H1 (cell line): ENCODE data around the gene NR1H2. TPM values are rescaled to one million over a fixed set of nuclear protein-coding genes. Genes with fewer than 3 reads are reported as not detected.

Source experiments
- CTCF ChIA-PET: fragments of 300-600 bp; sonication (Branson Sonifier 250); formaldehyde crosslinking; loops from one replicate; lab custom pipeline; 2021; ENCODE audit not compliant: partially characterized antibody; lab: Charles Lee
- POLR2A ChIA-PET: fragments of 300-600 bp; sonication (Branson Sonifier 250); formaldehyde crosslinking; loops from one replicate; lab custom pipeline; 2021; ENCODE audit warnings: inconsistent platforms; ENCODE audit not compliant: partially characterized antibody; lab: Charles Lee
- DNase-seq, 2 experiments: peaks; one replicate each; pipeline versions ENCODE4 v3.0.0 to v3.0.0-alpha.2; 2010 to 2022; ENCODE audit warnings: low spot score in 2 of 2, low read depth in 1 of 2, mixed read lengths in 1 of 2
- FAIRE-seq: peaks from 2 replicates; lab custom pipeline; 2011; peaks lifted over from hg19 to GRCh38; lab: Jason Lieb, UNC
- H2AFZ ChIP-seq: 2 replicates; pipeline ENCODE4 v1.8.1; 2012; ENCODE audit warnings: low read length, inconsistent platforms
- H2AK5ac ChIP-seq: 2 replicates; pipeline ENCODE4 v1.6.1; 2013; ENCODE audit warnings: low read depth, low read length
- H2BK120ac ChIP-seq: replicated peaks from 2 replicates; pipeline ENCODE3; 2013; ENCODE audit warnings: low read depth, low read length, inconsistent platforms
- H2BK12ac ChIP-seq: 2 replicates; pipeline ENCODE4 v1.6.1; 2013; ENCODE audit warnings: low read depth, low read length
- H2BK15ac ChIP-seq: 2 replicates; pipeline ENCODE4 v1.6.1; 2013; ENCODE audit warnings: low read length
- H2BK20ac ChIP-seq: 2 replicates; pipeline ENCODE4 v1.6.1; 2013; ENCODE audit warnings: low read length
- H2BK5ac ChIP-seq: 2 replicates; pipeline ENCODE4 v1.6.1; 2013; ENCODE audit warnings: low read depth, low read length
- H3K14ac ChIP-seq: 2 replicates; pipeline ENCODE4 v1.6.1; 2013; ENCODE audit warnings: inconsistent platforms; ENCODE audit not compliant: insufficient read length
- H3K18ac ChIP-seq: 2 replicates; pipeline ENCODE4 v1.6.1; 2013; ENCODE audit warnings: low read length; ENCODE audit errors: extremely low read depth
- H3K23ac ChIP-seq: 2 replicates; pipeline ENCODE4 v1.6.1; 2013; ENCODE audit warnings: inconsistent platforms; ENCODE audit not compliant: insufficient read length
- H3K23me2 ChIP-seq: 2 replicates; pipeline ENCODE4 v1.6.1; 2013; ENCODE audit warnings: low read depth, low read length
- H3K27ac ChIP-seq: 2 replicates; pipeline ENCODE4 v1.6.1; 2011; ENCODE audit warnings: low read depth, low read length, inconsistent platforms
- H3K27me3 ChIP-seq, 4 experiments: replicated peaks in 1 of 4; 1 replicate in 1 of 4; 2 replicates in 3 of 4; pipeline versions ENCODE4 v1.6.1 to v1.8.1; 2011 to 2013; ENCODE audit warnings: low read length in 3 of 4, mild to moderate bottlenecking in 3 of 4, inconsistent platforms in 2 of 4, mixed read lengths in 2 of 4, moderate library complexity in 1 of 4; ENCODE audit not compliant: control insufficient read depth in 3 of 4, insufficient read depth in 3 of 4; ENCODE audit errors: extremely low read depth in 1 of 4
- H3K36me3 ChIP-seq, 4 experiments: 2 replicates each; pipeline versions ENCODE4 v1.6.1 to v1.8.1; 2011 to 2013; ENCODE audit warnings: mild to moderate bottlenecking in 4 of 4, low read length in 3 of 4, moderate library complexity in 2 of 4, control low read depth in 1 of 4, inconsistent platforms in 1 of 4; ENCODE audit not compliant: insufficient read depth in 4 of 4, control insufficient read depth in 2 of 4
- H3K4ac ChIP-seq: replicated peaks from 2 replicates; pipeline ENCODE3; 2013; ENCODE audit warnings: low read length, low read depth, mixed read lengths, inconsistent platforms; ENCODE audit not compliant: insufficient read length
- H3K4me1 ChIP-seq, 4 experiments: replicated peaks in 1 of 4; 1 replicate in 1 of 4; 2 replicates in 3 of 4; pipeline versions ENCODE4 v1.6.1 to v1.8.1; 2011 to 2013; ENCODE audit warnings: low read length in 3 of 4, inconsistent platforms in 2 of 4, mixed read lengths in 1 of 4; ENCODE audit not compliant: insufficient read depth in 4 of 4, control insufficient read depth in 3 of 4
- H3K4me2 ChIP-seq, 2 experiments: 2 replicates each; pipeline versions ENCODE4 v1.6.1 to v1.8.1; 2011 to 2013; ENCODE audit warnings: low read depth in 2 of 2, low read length in 2 of 2, control low read depth in 1 of 2, inconsistent platforms in 1 of 2, mild to moderate bottlenecking in 1 of 2; ENCODE audit not compliant: insufficient read depth in 1 of 2
- H3K4me3 ChIP-seq, 4 experiments: fragments of 200-600, 300-600 bp in 1 of 4; sonication (generic), shearing (Covaris generic), sonication (Bioruptor Twin) in 1 of 4; 2 replicates each; pipeline versions ENCODE4 v1.5.1 to v1.8.1; 2011 to 2016; ENCODE audit warnings: low read length in 4 of 4, low read depth in 3 of 4, control low read depth in 2 of 4, inconsistent platforms in 2 of 4, mild to moderate bottlenecking in 2 of 4, mixed read lengths in 1 of 4, moderate library complexity in 1 of 4; ENCODE audit not compliant: insufficient read depth in 2 of 4; ENCODE audit errors: extremely low read depth in 1 of 4
- H3K56ac ChIP-seq: replicated peaks from 2 replicates; pipeline ENCODE3; 2013; ENCODE audit warnings: low read depth, mild to moderate bottlenecking, mixed read lengths, low read length, inconsistent platforms; ENCODE audit not compliant: insufficient read length
- H3K79me1 ChIP-seq: 2 replicates; pipeline ENCODE4 v1.6.1; 2013; ENCODE audit warnings: low read depth, low read length, control low read depth
- H3K79me2 ChIP-seq, 2 experiments: 2 replicates each; pipeline versions ENCODE4 v1.6.1 to v1.8.1; 2012 to 2013; ENCODE audit warnings: low read length in 2 of 2, mild to moderate bottlenecking in 2 of 2, inconsistent platforms in 1 of 2; ENCODE audit not compliant: insufficient read depth in 2 of 2, control insufficient read depth in 1 of 2
- H3K9ac ChIP-seq, 4 experiments: replicated peaks in 1 of 4; 1 replicate in 1 of 4; 2 replicates in 3 of 4; pipeline versions ENCODE4 v1.6.1 to v1.8.1; 2011 to 2013; ENCODE audit warnings: low read depth in 3 of 4, low read length in 3 of 4, control low read depth in 2 of 4, mild to moderate bottlenecking in 2 of 4, moderate library complexity in 2 of 4, inconsistent platforms in 1 of 4; ENCODE audit errors: extremely low read depth in 1 of 4
- H3K9me3 ChIP-seq, 2 experiments: 2 replicates each; pipeline versions ENCODE4 v1.6.1 to v1.8.1; 2012 to 2013; ENCODE audit warnings: mild to moderate bottlenecking in 2 of 2, moderate library complexity in 2 of 2, control low read depth in 1 of 2, inconsistent platforms in 1 of 2, low read depth in 1 of 2, low read length in 1 of 2, mixed read lengths in 1 of 2; ENCODE audit not compliant: insufficient read depth in 2 of 2
- H4K20me1 ChIP-seq, 2 experiments: replicated peaks in 1 of 2; 2 replicates each; pipeline versions ENCODE3 to v1.8.1; 2011 to 2013; ENCODE audit warnings: inconsistent platforms in 2 of 2, low read length in 2 of 2, mild to moderate bottlenecking in 1 of 2; ENCODE audit not compliant: insufficient read depth in 2 of 2, control insufficient read depth in 1 of 2
- H4K5ac ChIP-seq: 2 replicates; pipeline ENCODE4 v1.6.1; 2013; ENCODE audit warnings: low read length, low read depth, mixed read lengths, inconsistent platforms; ENCODE audit not compliant: insufficient read length
- H4K8ac ChIP-seq: 2 replicates; pipeline ENCODE4 v1.8.0; 2013; ENCODE audit warnings: mild to moderate bottlenecking, moderate library complexity, low read length, inconsistent platforms; ENCODE audit not compliant: insufficient read depth; ENCODE audit errors: extremely low read depth
- H4K91ac ChIP-seq: replicated peaks from 2 replicates; pipeline ENCODE3; 2013; ENCODE audit warnings: low read length, mixed read lengths, inconsistent platforms; ENCODE audit not compliant: insufficient read length
- CBX8 ChIP-seq: fragments of 300-800, 300-1000 bp; sonication (generic); IDR thresholded peaks from 2 replicates; pipeline ENCODE4 v1.7.1; 2016; ENCODE audit warnings: low read depth, low read length, borderline replicate concordance
- EZH2 ChIP-seq: fragments of 200-600 bp; sonication (generic); IDR thresholded peaks from 2 replicates; pipeline ENCODE4 v1.7.1; 2012; ENCODE audit warnings: low read depth, mild to moderate bottlenecking, moderate library complexity, low read length, inconsistent platforms; ENCODE audit not compliant: severe bottlenecking
- GABPA ChIP-seq: IDR thresholded peaks from 2 replicates; pipeline ENCODE4 v1.6.1; 2011; ENCODE audit warnings: mild to moderate bottlenecking, low read length, moderate library complexity, borderline replicate concordance; ENCODE audit not compliant: insufficient read depth
- HDAC6 ChIP-seq: IDR thresholded peaks from one replicate; pipeline ENCODE4 v1.7.1; 2012; ENCODE audit warnings: low read depth, mild to moderate bottlenecking, inconsistent platforms, low read length, moderate library complexity
- NRF1 ChIP-seq: IDR thresholded peaks from 2 replicates; pipeline ENCODE4 v1.6.1; 2011; ENCODE audit warnings: mild to moderate bottlenecking, low read depth, low read length, improper control_type of control experiment
- RBBP5 ChIP-seq: IDR thresholded peaks from 2 replicates; pipeline ENCODE4 v1.7.1; 2012; ENCODE audit warnings: low read depth, mild to moderate bottlenecking, inconsistent platforms, low read length, moderate library complexity, borderline replicate concordance
- SP1 ChIP-seq: IDR thresholded peaks from 2 replicates; pipeline ENCODE4 v1.6.1; 2011; ENCODE audit warnings: low read depth, low read length
- SRF ChIP-seq: IDR thresholded peaks from 2 replicates; pipeline ENCODE4 v1.6.1; 2011; ENCODE audit warnings: mild to moderate bottlenecking, low read depth, low read length, moderate library complexity
- TAF7 ChIP-seq: optimal IDR thresholded peaks from 2 replicates; pipeline ENCODE3; 2011; ENCODE audit warnings: low read depth, mild to moderate bottlenecking, inconsistent platforms, low read length, moderate library complexity, borderline replicate concordance
- TBP ChIP-seq: IDR thresholded peaks from 2 replicates; pipeline ENCODE4 v1.6.1; 2011; ENCODE audit warnings: low read depth, low read length, improper control_type of control experiment
- ZNF274 ChIP-seq: IDR thresholded peaks from 2 replicates; pipeline ENCODE4 v1.7.0; 2012; ENCODE audit warnings: low read length, borderline replicate concordance; ENCODE audit errors: extremely low read depth
- polyA plus RNA-seq, 7 experiments: library from polyadenylated mRNA; depleted of rRNA in 3 of 7; stranded (reverse) in 5 of 7; unstranded in 2 of 7; fragments of >200 nt in 5 of 7; fragments of 200-250 nt in 2 of 7; gene quantifications; 1 replicate in 5 of 7; 2 replicates in 1 of 7; 4 replicates in 1 of 7; pipeline versions ENCODE4 v1.2.1 to v1.2.3, GENCODE V29; 2011 to 2013; ENCODE audit warnings: missing spikeins in 2 of 7, mixed read lengths in 2 of 7
- total RNA-seq: library from RNA; stranded (reverse); fragmentation: NEBNext Ultra II Directional; extraction: Animal tissue kit (Norgen Biotek cat#: 25700); gene quantifications from 2 replicates; pipeline ENCODE4 v1.2.1, GENCODE V29; 2021
- TF ChIP-seq, protein P1 (sequence below), 3 experiments: IDR thresholded peaks; 1 replicate in 2 of 3; 2 replicates in 1 of 3; pipeline versions ENCODE4 v1.5.1 to v1.6.1; 2011; ENCODE audit warnings: low read length in 3 of 3, mild to moderate bottlenecking in 3 of 3, inconsistent platforms in 2 of 3, low read depth in 1 of 3, moderate library complexity in 1 of 3; ENCODE audit not compliant: insufficient read depth in 1 of 3; ENCODE audit errors: control extremely low read depth in 1 of 3

The NR1H2 gene
- total and polyA plus RNA-seq, 2 of the 8 experiments (the other 6 are each of a cell fraction or from before 2014, with no cell fraction given), result 40.3 to 47.5 TPM

DNA sequence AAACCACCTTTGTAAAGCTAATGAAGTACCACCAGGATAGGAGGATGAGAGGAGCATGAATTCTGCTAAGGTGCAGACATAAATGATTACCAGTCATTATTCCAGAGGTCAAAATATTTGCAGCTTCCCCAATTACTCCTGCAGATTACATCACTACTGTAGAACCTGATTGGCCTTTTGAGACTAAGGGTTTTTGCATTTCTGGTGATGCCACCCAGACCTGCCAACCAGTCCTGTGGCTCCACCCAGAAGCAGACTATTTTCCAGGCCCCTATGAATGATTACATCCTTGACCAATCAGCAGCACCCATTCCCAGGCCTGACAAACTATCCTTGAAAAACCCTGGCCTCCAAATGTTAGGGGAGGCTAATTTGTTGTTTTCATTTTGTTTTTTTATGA lies 35.9 kb upstream of the NR1H2 start:
- Histone ChIP-seq H2BK12ac (no peak overlapping the region), H3K79me1 (no peaks in the 10 kb centered on the region), H4K91ac (no peak overlapping the region), H3K23me2 (no peaks in the 10 kb centered on the region), H3K23ac (no peak overlapping the region), H4K8ac (no peak overlapping the region), H3K18ac (no peak overlapping the region), H3K4me2 (no peak overlapping the region), H3K14ac (no peak overlapping the region), H2BK5ac (no peak overlapping the region), H2BK15ac (no peak overlapping the region), H3K79me2 (no peaks in the 10 kb centered on the region), H3K4ac (no peak overlapping the region), H3K27me3 (no peaks in the 10 kb centered on the region), H4K20me1 (no peaks in the 10 kb centered on the region), H2AK5ac (no peak overlapping the region), H3K56ac (no peak overlapping the region), H3K4me3 (no peak overlapping the region), H3K36me3 (0 out of 8 replicates have a peak, but pooled peaks cover 0 to 4% (median 2%) of the 10 kb centered on the region in 4 experiments), H3K9me3 (no peaks in the 10 kb centered on the region), H2BK20ac (no peak overlapping the region), H2AFZ (no peak overlapping the region), H3K4me1 (0 out of 7 replicates have a peak, but pooled peaks cover 0 to 2% (median 0%) of the 10 kb centered on the region in 4 experiments), H3K27ac (no peak overlapping the region), H2BK120ac (no peak overlapping the region), H3K9ac (no peak overlapping the region), H4K5ac (no peak overlapping the region)
- DNase-seq (no peak), FAIRE-seq (no peak)
- ChIA-PET CTCF (interaction anchor here (1.1 to 1.7 kb wide), 4 partner anchors 9 to 125 kb away, joined by 3 to 6 read pairs (median 4); no protein-coding TSS in a partner anchor), POLR2A (no interaction called here)
- TF ChIP-seq, protein P1, sequence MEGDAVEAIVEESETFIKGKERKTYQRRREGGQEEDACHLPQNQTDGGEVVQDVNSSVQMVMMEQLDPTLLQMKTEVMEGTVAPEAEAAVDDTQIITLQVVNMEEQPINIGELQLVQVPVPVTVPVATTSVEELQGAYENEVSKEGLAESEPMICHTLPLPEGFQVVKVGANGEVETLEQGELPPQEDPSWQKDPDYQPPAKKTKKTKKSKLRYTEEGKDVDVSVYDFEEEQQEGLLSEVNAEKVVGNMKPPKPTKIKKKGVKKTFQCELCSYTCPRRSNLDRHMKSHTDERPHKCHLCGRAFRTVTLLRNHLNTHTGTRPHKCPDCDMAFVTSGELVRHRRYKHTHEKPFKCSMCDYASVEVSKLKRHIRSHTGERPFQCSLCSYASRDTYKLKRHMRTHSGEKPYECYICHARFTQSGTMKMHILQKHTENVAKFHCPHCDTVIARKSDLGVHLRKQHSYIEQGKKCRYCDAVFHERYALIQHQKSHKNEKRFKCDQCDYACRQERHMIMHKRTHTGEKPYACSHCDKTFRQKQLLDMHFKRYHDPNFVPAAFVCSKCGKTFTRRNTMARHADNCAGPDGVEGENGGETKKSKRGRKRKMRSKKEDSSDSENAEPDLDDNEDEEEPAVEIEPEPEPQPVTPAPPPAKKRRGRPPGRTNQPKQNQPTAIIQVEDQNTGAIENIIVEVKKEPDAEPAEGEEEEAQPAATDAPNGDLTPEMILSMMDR (IDR thresholded peaks at IDR 0.05; ENCODE audit: control extremely low read depth in 1 of 3, insufficient read depth in 1 of 3, low read depth in 1 of 3, low read length in 3 of 3), result no peak
- no peak for TF ChIP-seq TBP
- no peak for TF ChIP-seq SP1
- TF ChIP-seq CBX8, result no peak
- no peak for TF ChIP-seq GABPA
- TF ChIP-seq EZH2, result no peak
- no peak for TF ChIP-seq SRF
- no peak for TF ChIP-seq RBBP5
- TF ChIP-seq ZNF274, result no peak
- no peak for TF ChIP-seq TAF7
- TF ChIP-seq NRF1, result no peak
- no peak for TF ChIP-seq HDAC6
